HCT116 (cell line): Measurements from ENCODE around the gene CELF1. TPM values are rescaled to one million over a fixed set of nuclear protein-coding genes. Genes with fewer than 3 reads are reported as not detected.

ENCODE experiments used
- CEBPB ChIP-seq: IDR thresholded peaks from 2 replicates; pipeline ENCODE4 v1.6.1; 2012; ENCODE audit warnings: low read depth
- ELF1 ChIP-seq: IDR thresholded peaks from 2 replicates; pipeline ENCODE4 v1.6.1; 2012; ENCODE audit warnings: low read depth, borderline replicate concordance
- EZH2 ChIP-seq: fragments of 200-600 bp; sonication (generic); IDR thresholded peaks from 2 replicates; pipeline ENCODE4 v1.6.1; 2017; ENCODE audit warnings: antibody characterized with exemption, mixed run types
- FOSL1 ChIP-seq: IDR thresholded peaks from 2 replicates; pipeline ENCODE4 v1.6.1; 2012; ENCODE audit warnings: low read depth
- RAD21 ChIP-seq: IDR thresholded peaks from 2 replicates; pipeline ENCODE4 v1.6.1; 2012; ENCODE audit warnings: low read depth, mild to moderate bottlenecking
- SIN3A ChIP-seq: IDR thresholded peaks from 2 replicates; pipeline ENCODE4 v1.6.1; 2012; ENCODE audit warnings: low read depth
- SP1 ChIP-seq: IDR thresholded peaks from 2 replicates; pipeline ENCODE4 v1.6.1; 2012; ENCODE audit warnings: low read depth
- ZBTB33 ChIP-seq: IDR thresholded peaks from 2 replicates; pipeline ENCODE4 v1.6.1; 2011; ENCODE audit warnings: mild to moderate bottlenecking, low read length, moderate library complexity; ENCODE audit not compliant: insufficient replicate concordance; ENCODE audit errors: extremely low read depth
- total RNA-seq: library from RNA; stranded (reverse); gene quantifications from one replicate; pipeline ENCODE4 v1.2.1, GENCODE V29; 2021; ENCODE audit not compliant: unreplicated experiment
- TF ChIP-seq, protein P1 (sequence below): IDR thresholded peaks from 2 replicates; pipeline ENCODE4 v1.6.1; 2012

CELF1 gene
- total RNA-seq, 1 experiment from 2014 or later, result 133 TPM

DNA sequence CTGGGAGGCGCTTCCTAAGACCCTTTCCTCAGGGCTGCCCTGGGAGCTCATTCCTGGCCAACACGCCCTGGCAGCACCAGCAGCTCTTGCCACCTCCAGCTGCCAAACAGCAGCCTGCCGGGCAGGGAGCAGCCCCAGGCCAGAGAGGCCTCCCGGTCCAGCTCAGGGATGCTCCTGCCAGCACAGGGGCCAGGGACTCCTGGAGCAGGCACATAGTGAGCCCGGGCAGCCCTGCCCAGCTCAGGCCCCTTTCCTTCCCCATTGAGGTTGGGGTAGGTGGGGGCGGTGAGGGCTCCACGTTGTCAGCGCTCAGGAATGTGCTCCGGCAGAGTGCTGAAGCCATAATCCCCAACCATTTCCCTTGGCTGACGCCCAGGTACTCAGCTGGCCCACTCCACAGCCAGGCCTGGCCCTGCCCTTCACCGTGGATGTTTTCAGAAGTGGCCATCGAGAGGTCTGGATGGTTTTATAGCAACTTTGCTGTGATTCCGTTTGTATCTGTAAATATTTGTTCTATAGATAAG lies 136.9 kb downstream of the CELF1 start (continued):
- peak; percentile 53 for TF ChIP-seq FOSL1
- peak; percentile 48 for TF ChIP-seq SP1
- TF ChIP-seq ZBTB33, result no peak
- TF ChIP-seq CEBPB, result no peak
- TF ChIP-seq SIN3A, result no peak; the same call in 1 of the 2 replicates
- TF ChIP-seq RAD21, result no peak
- no peak for TF ChIP-seq EZH2
- no peak for TF ChIP-seq ELF1
- TF ChIP-seq, protein P1, sequence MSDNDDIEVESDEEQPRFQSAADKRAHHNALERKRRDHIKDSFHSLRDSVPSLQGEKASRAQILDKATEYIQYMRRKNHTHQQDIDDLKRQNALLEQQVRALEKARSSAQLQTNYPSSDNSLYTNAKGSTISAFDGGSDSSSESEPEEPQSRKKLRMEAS, result peak; percentile 55

Other genes starting within 250 kb of the CELF1 start
- 0.25 TPM for gene MYBPC3, start 200.4 kb downstream of the CELF1 start, total RNA-seq
- 0.32 TPM for gene SPI1, start 174.6 kb downstream of the CELF1 start, total RNA-seq
- 23.9 TPM for gene SLC39A13, start 144.5 kb downstream of the CELF1 start, total RNA-seq
- gene PSMC3, start 126.7 kb downstream of the CELF1 start, total RNA-seq, result 155 TPM
- gene RAPSN, start 104.0 kb downstream of the CELF1 start, total RNA-seq, result 0.57 TPM
- 71.6 TPM for gene PTPMT1, start 12.5 kb upstream of the CELF1 start, total RNA-seq
- gene KBTBD4, start 25.8 kb upstream of the CELF1 start, total RNA-seq, result 13.2 TPM
- 134 TPM for gene NDUFS3, start 25.9 kb upstream of the CELF1 start, total RNA-seq
- gene FAM180B, start 33.5 kb upstream of the CELF1 start, total RNA-seq, result not detected
- gene C1QTNF4, start 41.3 kb upstream of the CELF1 start, total RNA-seq, result 0.34 TPM
- 138 TPM for gene MTCH2, start 89.4 kb upstream of the CELF1 start, total RNA-seq
- gene AGBL2, start 162.2 kb upstream of the CELF1 start, total RNA-seq, result not detected
- gene FNBP4, start 214.2 kb upstream of the CELF1 start, total RNA-seq, result 88.2 TPM